Esophagus squamous epithelium (tissue), 4 donors: ENCODE results near the gene SYNPO2.

ENCODE experiments used
- POLR2A ChIP-seq, 4 donors: fragments of 450-650 bp; IDR thresholded peaks; one replicate each; pipeline ENCODE4 v1.6.1; 2017; ENCODE audit warnings: antibody characterized with exemption in 4 of 4, mild to moderate bottlenecking in 4 of 4, moderate library complexity in 3 of 4
- TF ChIP-seq, protein P1 (sequence below), 6 experiments: fragments of 450-650 bp in 4 of 6; fragments of 200-600 bp in 2 of 6; sonication (generic) in 2 of 6; IDR thresholded peaks; one replicate each; pipeline ENCODE4 v1.5.1; 2016 to 2019; ENCODE audit warnings: antibody characterized with exemption in 6 of 6, mild to moderate bottlenecking in 4 of 6, moderate library complexity in 4 of 6

DNA sequence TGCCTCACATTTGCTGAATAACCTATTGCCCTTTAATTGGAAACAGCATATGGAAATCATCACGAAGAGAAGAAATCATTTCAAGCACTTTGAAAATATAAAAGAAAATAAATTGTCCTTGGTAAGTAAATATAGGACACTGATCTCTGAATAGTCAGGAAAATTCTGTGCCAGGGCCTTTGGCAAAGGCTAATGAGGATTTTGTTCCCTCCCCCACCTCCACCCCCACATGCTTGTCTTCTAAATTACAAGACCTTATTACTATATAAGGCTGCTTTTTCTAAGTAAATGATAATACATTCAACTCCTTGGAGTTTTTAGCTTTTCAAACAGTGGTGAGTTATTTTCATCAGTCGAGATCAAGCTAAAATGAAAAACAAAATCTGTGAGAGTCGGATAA is 15.8 kb downstream of the SYNPO2 start:
- TF ChIP-seq, protein P1, sequence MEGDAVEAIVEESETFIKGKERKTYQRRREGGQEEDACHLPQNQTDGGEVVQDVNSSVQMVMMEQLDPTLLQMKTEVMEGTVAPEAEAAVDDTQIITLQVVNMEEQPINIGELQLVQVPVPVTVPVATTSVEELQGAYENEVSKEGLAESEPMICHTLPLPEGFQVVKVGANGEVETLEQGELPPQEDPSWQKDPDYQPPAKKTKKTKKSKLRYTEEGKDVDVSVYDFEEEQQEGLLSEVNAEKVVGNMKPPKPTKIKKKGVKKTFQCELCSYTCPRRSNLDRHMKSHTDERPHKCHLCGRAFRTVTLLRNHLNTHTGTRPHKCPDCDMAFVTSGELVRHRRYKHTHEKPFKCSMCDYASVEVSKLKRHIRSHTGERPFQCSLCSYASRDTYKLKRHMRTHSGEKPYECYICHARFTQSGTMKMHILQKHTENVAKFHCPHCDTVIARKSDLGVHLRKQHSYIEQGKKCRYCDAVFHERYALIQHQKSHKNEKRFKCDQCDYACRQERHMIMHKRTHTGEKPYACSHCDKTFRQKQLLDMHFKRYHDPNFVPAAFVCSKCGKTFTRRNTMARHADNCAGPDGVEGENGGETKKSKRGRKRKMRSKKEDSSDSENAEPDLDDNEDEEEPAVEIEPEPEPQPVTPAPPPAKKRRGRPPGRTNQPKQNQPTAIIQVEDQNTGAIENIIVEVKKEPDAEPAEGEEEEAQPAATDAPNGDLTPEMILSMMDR (IDR thresholded peaks at IDR 0.05) = no peak
- no peak for TF ChIP-seq POLR2A (IDR thresholded peaks at IDR 0.05)
